HG03354 (cell line): ENCODE data around the gene KAT14.
"Not testable (repeated sequence)": the region's sequence is repeated elsewhere in the genome, so short reads cannot be mapped to it uniquely, and the experiment has no call there.

Source experiments
- ATAC-seq: cut with Tn5 transposase; IDR thresholded peaks from one replicate; pipeline ENCODE4 v1.9.1; 2021; ENCODE audit warnings: mild to moderate bottlenecking; ENCODE audit not compliant: unreplicated experiment, poor library complexity, severe bottlenecking

KAT14 gene

DNA sequence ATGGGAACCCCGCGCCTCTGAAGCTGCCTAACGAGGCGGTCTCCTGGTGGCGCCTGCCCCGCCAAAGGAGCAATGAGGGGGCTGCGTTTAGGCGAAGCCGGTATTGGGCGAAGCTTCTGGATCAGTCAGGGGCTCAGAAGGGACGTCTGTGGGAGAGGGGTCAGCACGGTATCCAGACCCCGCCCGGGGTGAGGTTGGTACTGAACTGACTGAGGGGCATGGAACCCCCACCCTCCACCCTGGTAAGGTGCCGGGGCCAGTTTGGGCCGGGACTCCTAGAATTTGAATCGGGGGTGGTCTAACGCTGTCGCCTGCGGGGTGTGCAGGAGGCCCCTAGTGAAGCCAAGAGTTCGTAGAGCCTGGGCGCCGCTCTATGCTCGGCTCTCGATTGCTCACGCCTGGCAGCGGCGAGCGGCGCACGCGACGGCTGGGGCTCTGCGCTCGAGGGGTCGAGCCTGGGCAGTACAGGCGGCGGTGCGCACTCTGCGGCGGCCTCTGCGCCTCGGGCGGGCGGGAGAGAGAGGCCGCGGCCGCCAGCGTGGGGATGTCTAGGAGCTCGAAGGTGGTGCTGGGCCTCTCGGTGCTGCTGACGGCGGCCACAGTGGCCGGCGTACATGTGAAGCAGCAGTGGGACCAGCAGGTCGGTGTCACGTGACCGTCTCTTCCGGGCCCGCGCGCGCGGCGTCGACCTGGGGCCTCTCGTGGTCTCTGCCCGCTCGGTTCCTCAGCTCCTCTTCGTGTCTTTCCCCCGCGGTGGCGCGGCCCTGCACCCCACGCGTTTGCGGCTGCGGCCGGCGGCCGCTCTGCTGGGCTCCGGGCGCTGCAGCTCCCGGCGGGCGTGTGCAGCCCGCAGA, at the start of gene KAT14, which contains the start of gene PET117:
Gene KAT14 (plus strand): TSS at position 452 of the 854 bp plus-strand sequence. CDS start 4,798 bp downstream, outside the sequence.
Gene PET117 (plus strand): TSS at position 452 of the 854 bp plus-strand sequence. CDS start 93 bp downstream, at position 545.
- peak; percentile 88 for ATAC-seq

- ATAC-seq = not testable (repeated sequence)
Observed at GRCh38 chr20:18088298-18088697, 49.4 kb upstream of the KAT14 start.

DNA sequence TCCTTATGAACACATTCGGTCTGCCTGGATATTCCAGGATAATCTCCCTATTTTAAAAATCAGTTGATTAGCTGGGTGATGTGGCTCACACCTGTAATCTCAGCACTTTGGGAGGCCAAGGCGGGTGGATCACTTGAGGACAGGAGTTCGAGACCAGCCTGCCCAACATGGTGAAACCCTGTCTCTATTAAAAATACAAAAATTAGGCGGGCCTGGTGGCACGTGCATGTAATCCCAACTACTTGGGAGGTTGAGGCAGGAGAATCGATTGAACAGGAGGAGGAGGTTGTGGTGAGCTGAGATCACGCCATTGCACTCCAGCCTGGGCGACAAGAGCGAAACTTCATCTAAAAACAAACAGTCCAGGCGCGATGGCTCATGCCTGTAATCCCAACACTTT, 48.8 kb upstream of the KAT14 start:
- ATAC-seq = not testable (repeated sequence)

GRCh38 chr20:18090044-18090443, 47.6 kb upstream of the KAT14 start:
- ATAC-seq = no peak

DNA sequence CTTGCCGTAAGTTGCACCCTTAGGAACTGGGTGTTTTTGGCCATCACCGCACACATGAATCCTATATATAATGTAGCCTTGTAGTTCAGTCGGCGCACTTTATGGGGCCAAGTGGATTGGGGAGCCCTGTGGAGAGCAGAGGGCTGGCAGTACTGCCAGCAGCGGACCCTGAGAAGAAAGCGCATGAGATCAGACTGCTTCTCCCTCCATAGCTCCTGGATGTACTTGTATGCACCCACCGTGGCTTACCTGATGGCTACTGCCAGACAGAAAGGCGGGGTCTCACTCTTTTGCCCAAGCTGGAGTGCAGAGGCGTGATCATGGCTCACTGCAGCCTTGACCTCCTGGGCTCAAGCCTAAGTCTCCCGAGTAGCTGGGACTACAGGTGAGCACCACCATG, 47.2 kb upstream of the KAT14 start:
- no peak for ATAC-seq

DNA sequence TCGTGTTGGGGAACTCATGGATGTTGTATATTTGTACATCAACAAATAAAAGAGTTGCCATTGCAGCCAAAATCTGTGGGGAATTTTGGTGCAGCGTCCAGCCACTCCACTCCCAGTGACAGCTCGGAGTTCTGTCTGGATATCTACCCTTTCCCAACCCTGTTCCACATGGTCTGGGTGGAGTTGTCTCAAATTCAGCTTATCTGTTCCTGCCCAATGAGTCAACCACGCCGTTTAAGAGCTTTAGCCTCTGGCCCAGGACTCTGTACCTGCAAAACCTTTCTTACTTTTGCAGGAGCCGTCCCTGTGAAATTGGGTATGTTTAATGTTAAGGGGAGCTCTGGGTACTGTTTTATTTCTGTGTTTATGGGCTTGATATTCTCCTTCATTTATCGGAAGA, 46.0 kb upstream of the KAT14 start:
- no peak for ATAC-seq

- ATAC-seq = no peak
Observed at GRCh38 chr20:18092890-18093289, 44.8 kb upstream of the KAT14 start.

DNA sequence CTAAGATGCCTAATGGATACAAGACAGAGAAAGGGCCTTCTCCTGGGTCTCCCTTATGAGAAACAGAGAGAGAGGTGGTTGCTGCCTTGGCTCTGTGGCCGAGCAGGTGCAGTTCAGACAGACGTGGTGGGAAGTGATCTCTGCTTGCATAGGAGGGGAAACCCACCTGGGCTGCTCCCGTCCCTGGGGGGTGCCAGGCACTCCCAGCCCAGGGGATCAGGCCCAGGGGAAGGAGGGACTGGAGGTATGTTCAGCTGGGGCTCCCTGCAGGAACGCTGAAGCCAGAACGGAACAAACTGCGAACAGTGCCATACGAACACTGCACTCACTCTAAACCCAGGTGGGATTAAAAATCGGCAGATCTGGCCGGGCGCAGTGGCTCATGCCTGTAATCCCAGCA, 44.3 kb upstream of the KAT14 start:
- no peak for ATAC-seq

GRCh38 chr20:18094191-18094590, 43.5 kb upstream of the KAT14 start:
- ATAC-seq = no peak

DNA sequence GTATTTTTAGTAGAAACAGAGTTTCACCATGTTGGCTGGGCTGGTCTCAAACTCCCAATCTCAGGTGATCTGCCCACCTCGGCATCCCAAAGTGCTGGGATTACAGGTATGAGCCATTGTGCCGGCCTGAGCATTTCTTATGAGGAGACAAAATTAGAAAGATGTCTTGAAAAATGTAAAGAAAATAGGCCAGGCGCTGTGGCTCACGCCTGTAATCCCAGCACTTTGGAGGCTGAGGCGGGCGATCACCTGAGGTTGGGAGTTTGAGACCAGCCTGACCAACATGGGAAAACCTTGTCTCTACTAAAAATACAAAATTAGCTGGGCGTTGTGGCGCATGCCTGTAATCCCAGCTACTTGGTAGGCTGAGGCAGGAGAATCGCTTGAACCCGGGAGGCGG, 37.1 kb upstream of the KAT14 start:
- ATAC-seq = not testable (repeated sequence)

GRCh38 chr20:18101125-18101810, 36.4 kb upstream of the KAT14 start:
- ATAC-seq = no peak

- no peak for ATAC-seq
Observed at GRCh38 chr20:18103497-18103896, 34.2 kb upstream of the KAT14 start.

- ATAC-seq = no peak
Observed at GRCh38 chr20:18108326-18108725, 29.3 kb upstream of the KAT14 start.

DNA sequence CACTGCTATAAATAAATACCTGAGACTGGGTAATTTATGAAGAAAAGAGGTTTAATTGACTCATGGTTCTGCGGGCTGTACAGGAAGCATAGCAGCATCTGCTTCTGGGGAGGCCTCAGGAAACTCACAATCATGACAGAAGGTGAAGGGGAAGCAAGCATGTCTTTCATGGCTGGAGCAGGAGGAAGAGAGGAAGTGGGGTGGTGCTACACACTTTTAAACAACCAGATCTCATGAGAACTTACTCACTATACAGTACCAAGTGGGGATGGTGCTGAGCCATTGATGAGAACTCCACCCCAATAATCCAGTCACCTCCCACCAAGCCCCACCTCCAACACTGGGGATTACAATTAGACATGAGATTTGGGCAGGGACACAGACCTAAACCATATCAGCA, 9.1 kb upstream of the KAT14 start:
- ATAC-seq = not testable (repeated sequence)

- ATAC-seq = no peak
Observed at GRCh38 chr20:18132663-18133062, 5.0 kb upstream of the KAT14 start.

GRCh38 chr20:18133962-18134361, 3.7 kb upstream of the KAT14 start:
- no peak for ATAC-seq

DNA sequence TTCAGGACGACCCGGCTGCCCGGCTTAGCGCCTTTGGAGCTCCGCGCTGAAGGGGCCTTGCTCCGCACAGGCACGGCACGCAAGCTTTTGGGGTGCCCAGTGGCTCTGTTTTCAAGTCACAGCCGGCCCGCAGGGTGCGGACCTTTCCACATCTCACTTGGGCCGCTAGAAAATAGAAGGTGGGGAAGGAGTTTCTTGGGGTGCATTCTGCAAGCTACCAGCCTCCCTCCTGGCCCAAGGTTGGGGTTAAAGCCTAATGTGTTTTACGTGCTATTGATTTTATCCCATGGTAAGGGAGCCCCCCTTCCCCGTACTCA, 561 bp downstream of the KAT14 start:
- no peak for ATAC-seq

- no peak for ATAC-seq
Observed at GRCh38 chr20:18138639-18139583, 1.2 kb downstream of the KAT14 start.

DNA sequence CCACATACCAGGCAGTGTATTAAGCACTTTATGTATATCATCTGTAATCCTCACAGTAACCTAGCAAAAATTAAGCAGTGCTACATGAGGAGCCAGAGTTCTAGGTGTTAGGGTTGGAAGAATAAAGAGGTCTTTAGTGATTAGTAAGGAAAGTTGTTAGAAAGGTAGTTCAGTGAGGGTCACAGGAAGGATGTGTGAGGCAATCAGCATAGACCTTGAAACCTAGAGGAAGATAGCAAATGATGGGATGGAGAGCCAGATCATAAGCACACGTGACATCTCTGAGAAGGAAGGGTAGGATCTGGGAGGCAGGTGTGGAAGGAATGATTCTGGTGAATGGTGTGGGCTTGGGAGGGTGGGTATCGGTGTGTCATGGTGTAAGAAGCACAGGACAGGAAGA, 2.2 kb downstream of the KAT14 start:
- ATAC-seq = no peak

DNA sequence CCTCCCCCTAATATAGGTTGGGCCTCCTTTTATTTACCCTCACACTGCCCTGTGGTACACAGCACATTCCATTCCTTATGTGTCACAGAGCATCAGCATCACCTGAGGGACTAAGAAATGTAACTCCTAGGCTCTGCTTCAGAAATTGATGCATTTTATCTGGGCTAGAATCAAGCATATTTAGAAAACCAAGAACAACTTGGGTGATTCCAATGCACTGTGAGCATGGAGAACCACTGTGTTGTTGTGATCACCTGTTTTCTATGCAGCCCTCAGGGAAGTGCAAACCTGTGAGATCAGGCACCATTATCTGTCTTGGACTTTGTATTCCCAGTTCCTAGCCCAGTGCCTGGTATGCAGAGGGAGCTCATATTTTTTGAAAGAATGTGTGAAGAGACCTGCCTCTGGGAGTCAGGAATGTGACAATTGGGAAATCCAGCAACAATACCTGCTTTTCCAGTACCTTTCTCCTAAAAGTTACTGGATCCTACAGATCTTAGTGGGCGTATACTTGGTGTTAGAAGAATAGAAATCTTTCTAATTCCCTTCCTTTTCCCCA, 7.0 kb downstream of the KAT14 start:
- ATAC-seq = no peak
